ENCODE measurements around the gene FAXDC2.

FAXDC2 gene

DNA sequence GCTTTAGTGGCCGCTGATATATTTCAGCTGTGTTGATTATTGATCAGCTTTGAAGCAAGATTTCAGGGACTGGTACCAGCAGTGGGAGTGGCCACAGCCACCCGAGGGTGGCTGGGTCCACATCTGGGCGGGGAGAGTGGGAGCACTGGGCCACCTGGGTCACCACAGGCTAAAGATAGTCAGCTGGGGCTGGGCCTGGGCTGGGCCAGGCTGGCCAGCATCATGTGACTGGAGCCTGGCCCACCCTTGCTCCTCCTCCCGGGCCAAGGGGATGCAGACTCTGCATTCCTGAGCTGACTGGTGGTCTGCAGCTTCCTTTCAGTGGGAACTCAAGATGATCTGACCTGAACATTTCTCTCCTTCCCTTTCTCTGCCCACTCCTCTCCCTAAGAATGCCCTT, 68.1 kb downstream of the FAXDC2 start:
- no peak for DNase-seq (ENCODE audit: low read depth in 1 of 2, low spot score in 1 of 2)

DNA sequence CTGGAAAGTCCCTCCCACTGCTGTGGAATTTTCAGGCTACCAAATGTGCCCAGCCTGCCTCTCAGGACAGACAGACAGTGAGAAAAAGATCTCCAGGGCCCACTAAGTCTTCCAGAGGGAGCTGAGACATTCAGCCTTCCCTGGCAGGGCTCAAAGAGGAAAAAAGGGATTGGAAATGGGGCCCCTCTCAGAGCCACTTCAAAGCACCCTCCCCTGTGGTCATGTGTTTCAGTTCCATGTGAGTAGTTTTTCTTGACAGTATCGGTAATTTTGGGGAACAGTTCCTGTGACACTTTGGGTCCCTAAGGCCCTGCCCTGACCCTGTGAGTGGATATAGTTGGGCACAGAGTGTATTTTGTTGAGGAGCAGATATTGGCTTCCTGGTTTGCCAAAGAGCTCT, 70.3 kb downstream of the FAXDC2 start:
- Histone ChIP-seq H3K27me3 (ENCODE audit: insufficient read depth, poor library complexity, severe bottlenecking) (no peaks in the 10 kb centered on the region), H3K4me3 (replicated peaks; ENCODE audit: insufficient read depth, low read length) (no peak overlapping the region), H3K27ac (replicated peaks) (no peak overlapping the region)
- no peak for DNase-seq (ENCODE audit: low read depth in 1 of 2, low spot score in 1 of 2)
- TF ChIP-seq SPI1 (IDR thresholded peaks at IDR 0.05; ENCODE audit: borderline replicate concordance, low read depth), result no peak
- no peak for TF ChIP-seq GABPA (IDR thresholded peaks at IDR 0.05; ENCODE audit: low read depth)
- peak; percentile 13; the same call in 1 of the 2 replicates for TF ChIP-seq POLR2AphosphoS5 (IDR thresholded peaks at IDR 0.05; ENCODE audit: low read depth)
- TF ChIP-seq, protein P1, sequence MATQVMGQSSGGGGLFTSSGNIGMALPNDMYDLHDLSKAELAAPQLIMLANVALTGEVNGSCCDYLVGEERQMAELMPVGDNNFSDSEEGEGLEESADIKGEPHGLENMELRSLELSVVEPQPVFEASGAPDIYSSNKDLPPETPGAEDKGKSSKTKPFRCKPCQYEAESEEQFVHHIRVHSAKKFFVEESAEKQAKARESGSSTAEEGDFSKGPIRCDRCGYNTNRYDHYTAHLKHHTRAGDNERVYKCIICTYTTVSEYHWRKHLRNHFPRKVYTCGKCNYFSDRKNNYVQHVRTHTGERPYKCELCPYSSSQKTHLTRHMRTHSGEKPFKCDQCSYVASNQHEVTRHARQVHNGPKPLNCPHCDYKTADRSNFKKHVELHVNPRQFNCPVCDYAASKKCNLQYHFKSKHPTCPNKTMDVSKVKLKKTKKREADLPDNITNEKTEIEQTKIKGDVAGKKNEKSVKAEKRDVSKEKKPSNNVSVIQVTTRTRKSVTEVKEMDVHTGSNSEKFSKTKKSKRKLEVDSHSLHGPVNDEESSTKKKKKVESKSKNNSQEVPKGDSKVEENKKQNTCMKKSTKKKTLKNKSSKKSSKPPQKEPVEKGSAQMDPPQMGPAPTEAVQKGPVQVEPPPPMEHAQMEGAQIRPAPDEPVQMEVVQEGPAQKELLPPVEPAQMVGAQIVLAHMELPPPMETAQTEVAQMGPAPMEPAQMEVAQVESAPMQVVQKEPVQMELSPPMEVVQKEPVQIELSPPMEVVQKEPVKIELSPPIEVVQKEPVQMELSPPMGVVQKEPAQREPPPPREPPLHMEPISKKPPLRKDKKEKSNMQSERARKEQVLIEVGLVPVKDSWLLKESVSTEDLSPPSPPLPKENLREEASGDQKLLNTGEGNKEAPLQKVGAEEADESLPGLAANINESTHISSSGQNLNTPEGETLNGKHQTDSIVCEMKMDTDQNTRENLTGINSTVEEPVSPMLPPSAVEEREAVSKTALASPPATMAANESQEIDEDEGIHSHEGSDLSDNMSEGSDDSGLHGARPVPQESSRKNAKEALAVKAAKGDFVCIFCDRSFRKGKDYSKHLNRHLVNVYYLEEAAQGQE (IDR thresholded peaks at IDR 0.05; ENCODE audit: insufficient replicate concordance, low read depth), result no peak
- no peak for TF ChIP-seq CTCF (IDR thresholded peaks at IDR 0.05; ENCODE audit: insufficient read depth, low read length)

More for the DNA sequence above, 68.1 kb downstream of the FAXDC2 start:
- TF ChIP-seq SPI1 (IDR thresholded peaks at IDR 0.05; ENCODE audit: borderline replicate concordance, low read depth) (no peak), POLR2AphosphoS5 (IDR thresholded peaks at IDR 0.05; ENCODE audit: low read depth) (no peak), CTCF (IDR thresholded peaks at IDR 0.05; ENCODE audit: insufficient read depth, low read length) (no peak)
- H3K27me3 ChIP-seq (ENCODE audit: insufficient read depth, poor library complexity, severe bottlenecking), result no peaks in the 10 kb centered on the region
- H3K4me3 ChIP-seq (replicated peaks; ENCODE audit: insufficient read depth, low read length), result no peak overlapping the region
- H3K27ac ChIP-seq (replicated peaks), result no peak overlapping the region

DNA sequence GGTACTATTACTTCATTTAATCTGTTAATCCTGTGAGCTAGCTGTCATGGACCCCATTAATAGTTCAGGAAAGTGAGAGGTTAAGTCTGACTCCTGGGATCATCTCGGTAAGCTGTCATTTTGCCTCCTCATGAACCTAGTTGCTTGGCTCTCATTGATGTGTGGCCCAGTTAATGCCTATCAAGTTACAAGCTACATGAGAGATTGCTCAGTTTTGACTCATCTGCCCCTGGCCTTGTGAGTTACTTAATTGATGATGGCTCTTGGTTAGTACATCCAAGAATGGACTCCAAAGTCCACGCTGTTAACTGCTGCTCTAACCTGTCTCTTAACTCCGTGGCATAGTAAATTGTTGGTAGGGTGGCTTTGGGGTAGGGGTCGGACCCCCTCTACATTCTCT, 71.3 kb downstream of the FAXDC2 start:
- H3K4me3 ChIP-seq (replicated peaks; ENCODE audit: insufficient read depth, low read length), result no peak overlapping the region
- DNase-seq (ENCODE audit: low read depth in 1 of 2, low spot score in 1 of 2), result no peak
- no peak overlapping the region for H3K27ac ChIP-seq (replicated peaks)
- no peaks in the 10 kb centered on the region for H3K27me3 ChIP-seq (ENCODE audit: insufficient read depth, poor library complexity, severe bottlenecking)
- no peak for TF ChIP-seq POLR2AphosphoS5 (IDR thresholded peaks at IDR 0.05; ENCODE audit: low read depth)
- TF ChIP-seq GABPA (IDR thresholded peaks at IDR 0.05; ENCODE audit: low read depth), result no peak
- no peak for TF ChIP-seq SPI1 (IDR thresholded peaks at IDR 0.05; ENCODE audit: borderline replicate concordance, low read depth)
- TF ChIP-seq, protein P1 (IDR thresholded peaks at IDR 0.05; ENCODE audit: insufficient replicate concordance, low read depth), result no peak
- TF ChIP-seq CTCF (IDR thresholded peaks at IDR 0.05; ENCODE audit: insufficient read depth, low read length), result no peak

- no peak for DNase-seq (ENCODE audit: low read depth in 1 of 2, low spot score in 1 of 2)
- H3K4me3 ChIP-seq (replicated peaks; ENCODE audit: insufficient read depth, low read length), result no peak overlapping the region
- H3K27ac ChIP-seq (replicated peaks), result no peak overlapping the region
- TF ChIP-seq CTCF (IDR thresholded peaks at IDR 0.05; ENCODE audit: insufficient read depth, low read length), result no peak
- TF ChIP-seq POLR2AphosphoS5 (IDR thresholded peaks at IDR 0.05; ENCODE audit: low read depth), result no peak
- no peak for TF ChIP-seq GABPA (IDR thresholded peaks at IDR 0.05; ENCODE audit: low read depth)
- no peak for TF ChIP-seq SPI1 (IDR thresholded peaks at IDR 0.05; ENCODE audit: borderline replicate concordance, low read depth)
- H3K27me3 ChIP-seq (ENCODE audit: insufficient read depth, poor library complexity, severe bottlenecking), result no peaks in the 10 kb centered on the region
These were observed 71.9 kb downstream of the FAXDC2 start for GRCh38 chr5:154778534-154778933.

Measured in HL-60 (cell line).